Measurements from ENCODE around the gene PAM16. TPM values are rescaled to one million over a fixed set of nuclear protein-coding genes. Genes with fewer than 3 reads are reported as not detected.

PAM16 gene
- total and polyA plus RNA-seq, 2 experiments from 2014 or later = 71.8 to 72.5 TPM

DNA sequence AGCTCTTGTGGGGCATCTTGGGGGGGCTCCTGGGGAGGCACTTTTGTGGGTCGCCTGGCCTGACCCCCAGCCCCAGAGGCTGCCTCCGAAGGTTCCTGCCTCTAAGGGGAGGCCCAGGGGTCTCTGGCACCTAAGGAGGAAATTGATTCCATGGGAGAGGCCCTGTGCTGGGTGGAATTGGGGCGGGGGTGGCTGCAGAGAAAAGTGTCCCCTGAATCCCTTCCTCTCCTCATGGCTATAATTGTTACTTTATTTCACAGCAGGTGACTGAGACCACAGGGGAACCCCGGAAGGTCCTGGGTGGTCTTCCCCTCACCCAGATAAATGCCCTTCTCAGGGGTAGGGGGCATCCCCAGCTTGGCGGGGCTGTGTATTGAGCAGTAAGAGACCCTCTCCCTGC lies 32.2 kb downstream of the PAM16 start:
- Histone ChIP-seq H3K27ac (peak overlapping the region; percentile 36), H3K4me3 (no peak overlapping the region), H3K9me3 (ENCODE audit: low read depth) (no peaks in the 10 kb centered on the region), H3K36me3 (no peaks in the 10 kb centered on the region), H3K4me1 (ENCODE audit: low read depth) (peaks cover 46% of the 10 kb centered on the region), H3K27me3 (no peaks in the 10 kb centered on the region)
- no peak for DNase-seq (ENCODE audit: low read depth in 1 of 2, low spot score in 1 of 2)
- TF ChIP-seq, protein P1, sequence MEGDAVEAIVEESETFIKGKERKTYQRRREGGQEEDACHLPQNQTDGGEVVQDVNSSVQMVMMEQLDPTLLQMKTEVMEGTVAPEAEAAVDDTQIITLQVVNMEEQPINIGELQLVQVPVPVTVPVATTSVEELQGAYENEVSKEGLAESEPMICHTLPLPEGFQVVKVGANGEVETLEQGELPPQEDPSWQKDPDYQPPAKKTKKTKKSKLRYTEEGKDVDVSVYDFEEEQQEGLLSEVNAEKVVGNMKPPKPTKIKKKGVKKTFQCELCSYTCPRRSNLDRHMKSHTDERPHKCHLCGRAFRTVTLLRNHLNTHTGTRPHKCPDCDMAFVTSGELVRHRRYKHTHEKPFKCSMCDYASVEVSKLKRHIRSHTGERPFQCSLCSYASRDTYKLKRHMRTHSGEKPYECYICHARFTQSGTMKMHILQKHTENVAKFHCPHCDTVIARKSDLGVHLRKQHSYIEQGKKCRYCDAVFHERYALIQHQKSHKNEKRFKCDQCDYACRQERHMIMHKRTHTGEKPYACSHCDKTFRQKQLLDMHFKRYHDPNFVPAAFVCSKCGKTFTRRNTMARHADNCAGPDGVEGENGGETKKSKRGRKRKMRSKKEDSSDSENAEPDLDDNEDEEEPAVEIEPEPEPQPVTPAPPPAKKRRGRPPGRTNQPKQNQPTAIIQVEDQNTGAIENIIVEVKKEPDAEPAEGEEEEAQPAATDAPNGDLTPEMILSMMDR (IDR thresholded peaks at IDR 0.05; ENCODE audit: low read depth, low read length) = no peak

DNA sequence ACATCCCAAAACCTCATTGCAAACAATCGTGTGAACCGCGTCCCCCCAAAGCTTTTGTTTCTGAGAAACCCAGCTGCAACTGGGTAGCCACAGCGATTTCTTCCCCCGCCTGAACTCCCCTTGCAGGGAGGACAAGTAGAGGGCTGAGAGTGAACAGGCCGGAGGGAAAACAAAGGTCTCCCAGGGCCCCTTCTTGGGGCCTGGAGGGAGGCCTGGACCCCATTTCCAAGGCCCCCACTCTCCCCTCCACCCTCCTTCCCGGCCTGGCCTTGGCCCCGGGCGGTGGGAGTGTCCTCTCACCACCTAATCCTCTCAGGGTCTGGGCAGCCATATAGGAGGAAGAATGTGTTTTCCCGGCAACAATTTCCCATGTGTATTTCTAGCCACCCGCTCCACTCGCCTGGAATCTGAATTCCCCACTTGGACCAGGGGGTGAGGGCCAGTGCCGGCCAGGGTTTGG lies 32.6 kb downstream of the PAM16 start:
- Histone ChIP-seq H3K36me3 (no peaks in the 10 kb centered on the region), H3K9me3 (ENCODE audit: low read depth) (no peaks in the 10 kb centered on the region), H3K27ac (peak overlapping the region; percentile 36), H3K27me3 (no peaks in the 10 kb centered on the region), H3K4me3 (no peak overlapping the region), H3K4me1 (ENCODE audit: low read depth) (peaks cover 41% of the 10 kb centered on the region)
- TF ChIP-seq, protein P1 (IDR thresholded peaks at IDR 0.05; ENCODE audit: low read depth, low read length) = no peak
- peak in 1 of 2 donors; percentile 45 for DNase-seq (ENCODE audit: low read depth in 1 of 2, low spot score in 1 of 2)

DNA sequence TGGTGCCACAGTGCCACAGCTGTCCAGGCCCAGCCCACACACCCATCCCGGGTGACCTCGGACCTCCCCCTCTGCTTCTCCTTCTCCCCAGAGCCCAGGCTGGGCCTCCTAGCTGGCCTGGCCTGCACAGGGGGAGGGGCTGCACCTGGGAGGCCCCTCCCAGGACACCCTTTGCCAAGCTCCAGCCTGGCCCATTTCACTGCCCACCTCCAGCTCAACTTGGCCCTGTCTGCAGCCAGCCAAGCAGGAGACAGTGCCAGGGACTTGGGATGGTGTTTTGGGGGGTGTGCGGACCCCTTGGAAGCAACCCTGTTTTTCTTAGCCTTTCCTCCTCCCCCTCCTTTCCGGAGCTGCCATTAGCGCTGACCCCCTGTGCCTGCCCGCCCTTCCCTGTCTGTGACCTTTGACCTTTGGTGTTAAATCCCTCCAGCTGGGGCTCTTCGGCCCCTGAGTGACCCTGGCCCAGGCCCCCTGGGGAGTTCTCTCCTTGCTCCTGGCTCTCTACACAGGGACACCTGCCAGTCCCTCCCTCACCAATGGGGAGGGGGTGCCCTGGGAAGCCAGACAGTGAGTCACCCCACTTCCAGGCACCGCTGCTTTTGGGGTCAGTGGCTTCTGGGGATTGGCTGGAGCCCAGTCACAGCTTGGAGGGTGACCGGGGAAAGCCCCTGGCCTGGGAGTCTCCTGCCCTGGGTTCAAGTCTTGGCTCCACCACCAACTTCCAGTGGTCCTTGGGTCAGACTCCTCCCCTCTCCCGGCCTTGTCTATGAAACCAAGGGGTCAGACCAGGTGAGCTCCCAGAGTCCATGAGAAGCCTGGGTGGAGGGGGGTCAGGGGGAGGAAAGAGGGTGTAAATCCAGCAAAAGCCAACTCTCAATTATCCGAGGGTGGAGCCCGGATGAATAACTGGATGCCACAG lies 33.3 kb downstream of the PAM16 start:
- DNase-seq (ENCODE audit: low read depth in 1 of 2, low spot score in 1 of 2) = peak in 1 of 2 donors; percentile 25
- H3K4me3 ChIP-seq = peak overlapping the region; percentile 99
- TF ChIP-seq, protein P1 (IDR thresholded peaks at IDR 0.05; ENCODE audit: low read depth, low read length) = no peak
- no peaks in the 10 kb centered on the region for H3K9me3 ChIP-seq (ENCODE audit: low read depth)
- H3K36me3 ChIP-seq = no peaks in the 10 kb centered on the region
- peaks cover 37% of the 10 kb centered on the region for H3K4me1 ChIP-seq (ENCODE audit: low read depth)
- H3K27ac ChIP-seq = peak overlapping the region; percentile 36
- H3K27me3 ChIP-seq = no peaks in the 10 kb centered on the region

DNA sequence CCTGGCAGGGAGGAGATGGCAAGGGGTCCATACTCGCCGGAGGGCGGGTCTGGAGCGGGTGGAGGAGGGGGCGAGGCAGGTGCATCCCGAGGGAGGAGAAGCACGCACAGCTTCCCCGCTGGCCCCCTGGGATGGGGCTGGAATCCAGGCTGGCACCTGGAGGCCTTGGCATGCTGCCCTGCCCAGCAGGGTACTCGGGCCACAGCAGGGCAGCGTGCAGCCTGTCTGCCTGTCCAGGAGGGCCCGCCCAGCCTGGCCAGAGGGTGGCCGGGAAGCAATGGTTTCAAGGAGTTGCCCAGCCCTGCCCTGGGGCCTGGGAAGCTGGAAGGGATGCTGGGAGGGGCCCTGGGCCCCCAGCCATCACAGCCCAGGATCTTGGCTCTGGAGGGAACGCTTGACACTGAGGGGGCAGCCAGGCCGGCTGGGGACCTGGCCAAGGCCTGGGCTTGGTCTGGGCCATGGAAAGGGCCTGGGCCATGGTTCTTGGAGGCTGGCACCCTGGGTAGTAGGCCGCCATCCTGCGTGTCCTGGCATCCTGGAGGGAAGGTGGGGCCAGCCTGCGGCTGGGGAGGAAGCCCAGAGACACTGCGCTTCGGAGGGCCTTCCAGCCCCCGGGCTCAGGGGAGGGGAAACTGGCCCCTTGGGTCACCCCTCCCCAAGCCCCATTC lies 34.1 kb downstream of the PAM16 start:
- no peak for DNase-seq (ENCODE audit: low read depth in 1 of 2, low spot score in 1 of 2)
- TF ChIP-seq, protein P1 (IDR thresholded peaks at IDR 0.05; ENCODE audit: low read depth, low read length) = no peak
- Histone ChIP-seq H3K27ac (peak overlapping the region; percentile 87), H3K9me3 (ENCODE audit: low read depth) (no peaks in the 10 kb centered on the region), H3K4me3 (peak overlapping the region; percentile 99), H3K27me3 (no peaks in the 10 kb centered on the region), H3K4me1 (ENCODE audit: low read depth) (peaks cover 37% of the 10 kb centered on the region), H3K36me3 (no peaks in the 10 kb centered on the region)

DNA sequence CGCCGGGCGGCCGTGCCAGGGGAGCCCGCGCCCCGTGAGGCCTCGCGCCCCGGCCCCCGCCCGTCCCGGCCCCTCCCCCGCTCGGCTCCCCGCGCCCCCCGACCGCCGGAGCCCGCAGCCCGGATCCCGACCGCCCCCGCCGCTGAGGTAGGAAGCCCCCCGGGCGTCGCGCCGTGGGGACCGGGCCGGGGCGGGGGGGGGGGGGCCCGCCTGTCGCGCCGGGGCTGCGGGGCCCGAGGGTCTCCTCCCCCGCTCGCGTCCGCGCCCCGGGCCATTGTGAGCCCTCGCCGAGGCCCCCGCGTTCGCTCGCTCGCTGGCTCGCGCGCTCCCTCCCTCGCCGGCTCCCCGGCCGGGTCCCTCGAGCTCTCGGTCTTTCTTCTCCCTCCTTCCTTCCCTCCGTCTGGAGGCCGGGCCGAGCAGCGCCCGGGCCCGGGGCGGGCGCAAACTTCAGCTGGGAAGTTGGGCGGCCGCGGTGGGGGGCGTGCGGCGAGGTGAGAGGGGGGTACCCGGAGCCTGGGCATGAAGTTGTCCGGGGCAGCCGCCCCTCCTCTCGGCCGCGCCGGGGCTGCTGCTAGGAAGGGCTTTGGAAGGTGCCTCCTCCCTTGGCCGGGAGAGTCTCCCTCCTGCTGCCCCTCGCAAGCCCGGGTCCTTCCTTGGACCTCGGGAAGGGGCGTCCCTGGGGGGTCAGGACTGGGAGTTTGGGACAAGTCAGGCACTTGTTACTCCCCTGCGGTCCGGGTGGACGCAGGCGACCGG lies 34.8 kb downstream of the PAM16 start:
- TF ChIP-seq, protein P1 (IDR thresholded peaks at IDR 0.05; ENCODE audit: low read depth, low read length) = no peak
- peak; percentile 33 to 61 for DNase-seq (ENCODE audit: low read depth in 1 of 2, low spot score in 1 of 2)
- H3K4me1 ChIP-seq (ENCODE audit: low read depth) = peaks cover 37% of the 10 kb centered on the region
- H3K9me3 ChIP-seq (ENCODE audit: low read depth) = no peaks in the 10 kb centered on the region
- peak overlapping the region; percentile 87 for H3K27ac ChIP-seq
- H3K27me3 ChIP-seq = no peaks in the 10 kb centered on the region
- peak overlapping the region; percentile 99 for H3K4me3 ChIP-seq
- H3K36me3 ChIP-seq = no peaks in the 10 kb centered on the region
